ENCODE measurements around the gene MTNR1B. TPM values are rescaled to one million over a fixed set of nuclear protein-coding genes. Genes with fewer than 3 reads are reported as not detected.

The MTNR1B gene
- total and polyA plus RNA-seq, 2 of the 13 experiments (the other 11 are each of a cell fraction or from before 2014, with no cell fraction given) = not detected

DNA sequence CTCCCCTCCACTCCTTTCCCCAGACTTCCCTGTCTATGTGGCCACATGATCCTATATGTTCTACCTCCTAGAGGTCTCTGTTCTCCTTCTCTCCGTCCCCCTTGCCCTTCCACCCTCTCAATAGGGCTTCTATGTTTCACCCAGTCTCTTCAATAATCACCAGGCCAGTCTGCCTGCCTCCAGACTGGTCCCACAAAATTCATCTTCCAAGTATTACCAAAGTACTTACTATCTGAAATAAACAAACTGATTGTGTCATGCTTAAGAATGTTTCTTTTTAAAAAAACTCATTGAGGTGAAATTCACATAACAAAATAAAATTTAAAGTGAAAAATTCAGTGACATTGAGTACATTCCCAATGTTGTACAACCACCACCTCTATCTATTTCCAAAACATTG is 44.2 kb downstream of the MTNR1B start:
- Histone ChIP-seq H3K4me3 (replicated peaks in 1 of 3; ENCODE audit: insufficient read depth in 1 of 3, low read depth in 2 of 3, low read length in 3 of 3) (no peak overlapping the region), H3K27me3 (ENCODE audit: control insufficient read depth in 1 of 2, insufficient read depth in 2 of 2, low read length in 2 of 2) (no peaks in the 10 kb centered on the region), H3K9me3 (ENCODE audit: low read length) (no peaks in the 10 kb centered on the region), H2AFZ (ENCODE audit: low read length) (no peak overlapping the region), H3K9ac (ENCODE audit: insufficient read depth, low read depth, low read length) (no peak overlapping the region), H3K36me3 (replicated peaks in 1 of 2; ENCODE audit: control insufficient read depth in 1 of 2, insufficient read depth in 2 of 2, low read length in 2 of 2) (no peaks in the 10 kb centered on the region), H3K27ac (ENCODE audit: extremely low read length, insufficient read depth, low read length) (no peak overlapping the region), H4K20me1 (ENCODE audit: insufficient read depth, low read length) (no peaks in the 10 kb centered on the region), H3K4me2 (ENCODE audit: low read depth, low read length) (no peak overlapping the region), H3K79me2 (ENCODE audit: insufficient read depth, low read length) (no peaks in the 10 kb centered on the region), H3K4me1 (ENCODE audit: insufficient read depth, low read length) (no peaks in the 10 kb centered on the region)
- ChIA-PET CTCF (ENCODE audit: low intra/inter-chr PET ratio, low total read pairs) (no interaction called here), POLR2A (no interaction called here)
- ATAC-seq = no peak
- intact Hi-C loops (cut with micrococcal nuclease; ENCODE audit: unreplicated experiment) (no loop called here), in situ Hi-C loops (cut with HindIII; ENCODE audit: extremely low pct_ligation_motif_present, low pct_unique_long_range_greater_than_20kb) (no loop called here)
- TF ChIP-seq ZNF556 (CRISPR knock-in tag; IDR thresholded peaks at IDR 0.05; ENCODE audit: borderline replicate concordance) (no peak), NFRKB (IDR thresholded peaks at IDR 0.05) (no peak), ZNF121 (CRISPR knock-in tag; IDR thresholded peaks at IDR 0.05) (no peak), PAWR (CRISPR knock-in tag; IDR thresholded peaks at IDR 0.05; ENCODE audit: borderline replicate concordance) (no peak), HIVEP1 (CRISPR knock-in tag; IDR thresholded peaks at IDR 0.05) (no peak)
- BruUV-seq (replicated peaks) = no TSS peak
- no peak for FAIRE-seq
- no peak for DNase-seq (ENCODE audit: low spot score)
- WGBS (ENCODE audit: low lambda C conversion rate) = 0% methylated on average over 1 of the region's 1 CpG

GRCh38 chr11:93016595-93016994 is 47.1 kb downstream of the MTNR1B start:
- no peak overlapping the region for H3K27ac ChIP-seq (ENCODE audit: extremely low read length, insufficient read depth, low read length)
- no peak overlapping the region for H3K9ac ChIP-seq (ENCODE audit: insufficient read depth, low read depth, low read length)
- no peaks in the 10 kb centered on the region for H3K36me3 ChIP-seq (replicated peaks in 1 of 2; ENCODE audit: control insufficient read depth in 1 of 2, insufficient read depth in 2 of 2, low read length in 2 of 2)
- H3K9me3 ChIP-seq (ENCODE audit: low read length) = no peaks in the 10 kb centered on the region
- ATAC-seq (no peak), FAIRE-seq (no peak), DNase-seq (ENCODE audit: low spot score) (no peak)
- H2AFZ ChIP-seq (ENCODE audit: low read length) = no peak overlapping the region
- no peaks in the 10 kb centered on the region for H3K27me3 ChIP-seq (ENCODE audit: control insufficient read depth in 1 of 2, insufficient read depth in 2 of 2, low read length in 2 of 2)
- ChIA-PET POLR2A (no interaction called here), CTCF (ENCODE audit: low intra/inter-chr PET ratio, low total read pairs) (no interaction called here)
- TF ChIP-seq MZF1 (CRISPR knock-in tag; IDR thresholded peaks at IDR 0.05; ENCODE audit: borderline replicate concordance) (no peak), ZNF564 (CRISPR knock-in tag; IDR thresholded peaks at IDR 0.05) (peak; percentile 61; the same call in 1 of the 2 replicates), CC2D1A (CRISPR knock-in tag; IDR thresholded peaks at IDR 0.05) (no peak)
- no peaks in the 10 kb centered on the region for H4K20me1 ChIP-seq (ENCODE audit: insufficient read depth, low read length)
- no TSS peak for BruUV-seq (replicated peaks)
- no peak overlapping the region for H3K4me3 ChIP-seq (replicated peaks in 1 of 3; ENCODE audit: insufficient read depth in 1 of 3, low read depth in 2 of 3, low read length in 3 of 3)
- WGBS (ENCODE audit: low lambda C conversion rate) = 4% methylated on average over 1 of the region's 1 CpG
- H3K4me2 ChIP-seq (ENCODE audit: low read depth, low read length) = no peak overlapping the region
- intact Hi-C loops (cut with micrococcal nuclease; ENCODE audit: unreplicated experiment) (no loop called here), in situ Hi-C loops (cut with HindIII; ENCODE audit: extremely low pct_ligation_motif_present, low pct_unique_long_range_greater_than_20kb) (no loop called here)
- no peaks in the 10 kb centered on the region for H3K79me2 ChIP-seq (ENCODE audit: insufficient read depth, low read length)
- no peaks in the 10 kb centered on the region for H3K4me1 ChIP-seq (ENCODE audit: insufficient read depth, low read length)
